Tibial nerve (tissue), 3 donors: ENCODE data around the gene CTPS2.

ENCODE experiments used
- CTCF ChIP-seq, 5 experiments: fragments of 200-600 bp in 3 of 5; fragments of 450-650 bp in 2 of 5; sonication (generic) in 3 of 5; IDR thresholded peaks; one replicate each; pipeline ENCODE4 v1.5.1; 2016 to 2019; ENCODE audit warnings: antibody characterized with exemption in 5 of 5, mild to moderate bottlenecking in 3 of 5, moderate library complexity in 2 of 5
- POLR2A ChIP-seq, 2 donors: fragments of 450-650 bp; IDR thresholded peaks; one replicate each; pipeline ENCODE4 v1.6.1; 2017; ENCODE audit warnings: antibody characterized with exemption in 2 of 2, mild to moderate bottlenecking in 2 of 2, moderate library complexity in 2 of 2

GRCh38 chrX:16585486-16586376, 126.7 kb downstream of the CTPS2 start:
- TF ChIP-seq CTCF (IDR thresholded peaks at IDR 0.05) (no peak), POLR2A (IDR thresholded peaks at IDR 0.05) (no peak)
